Measurements from ENCODE around the gene AZU1.

AZU1 gene

GRCh38 chr19:797528-798414 lies 29.9 kb upstream of the AZU1 start:
- peak; percentile 96 for DNase-seq

GRCh38 chr19:798415-799075 lies 29.1 kb upstream of the AZU1 start:
- DNase-seq, result no peak

- no peak for DNase-seq
Observed at GRCh38 chr19:799076-799881, 28.4 kb upstream of the AZU1 start.

GRCh38 chr19:800360-801029 lies 27.1 kb upstream of the AZU1 start:
- DNase-seq, result no peak

- DNase-seq, result no peak
Observed at GRCh38 chr19:801030-801860, 26.4 kb upstream of the AZU1 start.

GRCh38 chr19:801861-802497 lies 25.7 kb upstream of the AZU1 start:
- no peak for DNase-seq

GRCh38 chr19:802498-803098 lies 25.0 kb upstream of the AZU1 start:
- no peak for DNase-seq

- DNase-seq, result no peak
Observed at GRCh38 chr19:803099-803561, 24.5 kb upstream of the AZU1 start.

- no peak for DNase-seq
Observed at GRCh38 chr19:803686-804418, 23.8 kb upstream of the AZU1 start.

- no peak for DNase-seq
Observed at GRCh38 chr19:804419-805165, 23.0 kb upstream of the AZU1 start.

- DNase-seq, result no peak
Observed at GRCh38 chr19:805166-805551, 22.5 kb upstream of the AZU1 start.

GRCh38 chr19:805600-806550 lies 21.8 kb upstream of the AZU1 start:
- DNase-seq, result no peak

GRCh38 chr19:806815-807421 lies 20.7 kb upstream of the AZU1 start:
- no peak for DNase-seq

GRCh38 chr19:807627-808422 lies 19.8 kb upstream of the AZU1 start:
- no peak for DNase-seq

- no peak for DNase-seq
Observed at GRCh38 chr19:808423-808775, 19.2 kb upstream of the AZU1 start.

GRCh38 chr19:810077-810855 lies 17.4 kb upstream of the AZU1 start:
- DNase-seq, result no peak
